ENCODE measurements around the gene ZMIZ1.

DNA sequence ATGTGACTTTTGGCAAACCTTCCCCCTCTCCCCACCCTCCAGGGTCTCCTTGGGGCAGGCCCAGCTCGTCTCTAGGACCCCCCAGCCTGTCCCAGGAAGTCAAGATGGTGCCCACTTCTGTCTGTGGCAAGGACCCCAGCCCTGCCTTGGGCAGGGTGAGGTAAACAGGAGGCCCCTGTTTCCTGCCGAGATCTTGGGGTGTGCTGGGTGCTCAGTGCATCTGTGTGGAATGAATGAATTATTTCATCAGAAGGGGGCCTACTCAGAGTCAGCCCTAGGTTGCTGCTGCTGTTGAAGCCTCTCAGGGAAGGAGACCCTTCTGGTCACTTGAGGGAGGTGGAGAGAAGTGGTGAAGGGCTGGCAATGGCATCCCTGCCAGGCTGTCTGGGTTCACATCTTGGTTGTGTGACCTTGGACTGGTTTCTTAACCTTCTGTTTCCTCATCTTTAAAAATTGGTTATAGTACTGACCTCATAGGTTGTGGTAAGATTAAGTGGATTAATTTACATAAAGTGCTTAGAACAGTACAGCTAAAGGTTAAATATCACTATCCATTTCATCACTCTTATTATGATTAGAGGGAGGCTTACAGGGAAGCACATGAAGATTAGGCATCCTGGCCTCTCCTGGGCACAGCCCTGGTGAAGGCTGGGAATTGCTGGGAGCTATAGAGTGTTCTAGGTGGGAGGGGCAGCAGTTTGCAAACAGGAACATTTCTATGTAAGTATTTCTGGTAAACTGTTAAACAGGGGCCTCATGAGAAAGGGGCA is 67.7 kb downstream of the ZMIZ1 start:
- no peak for TF ChIP-seq EP300 (IDR thresholded peaks at IDR 0.05)
- TF ChIP-seq, protein P1, sequence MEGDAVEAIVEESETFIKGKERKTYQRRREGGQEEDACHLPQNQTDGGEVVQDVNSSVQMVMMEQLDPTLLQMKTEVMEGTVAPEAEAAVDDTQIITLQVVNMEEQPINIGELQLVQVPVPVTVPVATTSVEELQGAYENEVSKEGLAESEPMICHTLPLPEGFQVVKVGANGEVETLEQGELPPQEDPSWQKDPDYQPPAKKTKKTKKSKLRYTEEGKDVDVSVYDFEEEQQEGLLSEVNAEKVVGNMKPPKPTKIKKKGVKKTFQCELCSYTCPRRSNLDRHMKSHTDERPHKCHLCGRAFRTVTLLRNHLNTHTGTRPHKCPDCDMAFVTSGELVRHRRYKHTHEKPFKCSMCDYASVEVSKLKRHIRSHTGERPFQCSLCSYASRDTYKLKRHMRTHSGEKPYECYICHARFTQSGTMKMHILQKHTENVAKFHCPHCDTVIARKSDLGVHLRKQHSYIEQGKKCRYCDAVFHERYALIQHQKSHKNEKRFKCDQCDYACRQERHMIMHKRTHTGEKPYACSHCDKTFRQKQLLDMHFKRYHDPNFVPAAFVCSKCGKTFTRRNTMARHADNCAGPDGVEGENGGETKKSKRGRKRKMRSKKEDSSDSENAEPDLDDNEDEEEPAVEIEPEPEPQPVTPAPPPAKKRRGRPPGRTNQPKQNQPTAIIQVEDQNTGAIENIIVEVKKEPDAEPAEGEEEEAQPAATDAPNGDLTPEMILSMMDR (IDR thresholded peaks at IDR 0.05), result no peak
- no peak for TF ChIP-seq POLR2A (IDR thresholded peaks at IDR 0.05)
- no peak for TF ChIP-seq POLR2AphosphoS5 (IDR thresholded peaks at IDR 0.05)
